Lung microvascular endothelial cell (primary cell): ENCODE data around the gene FCSK. TPM values are rescaled to one million over a fixed set of nuclear protein-coding genes. Genes with fewer than 3 reads are reported as not detected.

ENCODE experiments used
- DNase-seq, 2 donors: peaks; one replicate each; pipeline versions ENCODE4 v3.0.0 to v3.0.0-alpha.2; 2010; ENCODE audit warnings: low read depth in 2 of 2
- total RNA-seq: library from RNA; depleted of rRNA; stranded (reverse); fragments of >200 nt; gene quantifications from 2 replicates; pipeline ENCODE4 v1.2.1, GENCODE V29; 2014

Gene FCSK
- total RNA-seq, 1 donor from 2014 or later: 9.7 TPM

GRCh38 chr16:70476272-70477020, 22.1 kb downstream of the FCSK start:
- peak; percentile 61 to 83 for DNase-seq

- no peak for DNase-seq
Measured at GRCh38 chr16:70478169-70478568, 23.8 kb downstream of the FCSK start.

- peak; percentile 26 to 55 for DNase-seq
Measured at GRCh38 chr16:70478912-70479341, 24.5 kb downstream of the FCSK start.

- no peak for DNase-seq
Measured at GRCh38 chr16:70480127-70481105, 26.0 kb downstream of the FCSK start.

- no peak for DNase-seq
Measured at GRCh38 chr16:70481929-70482536, 27.6 kb downstream of the FCSK start.

- DNase-seq: no peak
Measured at GRCh38 chr16:70482624-70483023, 28.2 kb downstream of the FCSK start.

GRCh38 chr16:70483426-70483825, 29.0 kb downstream of the FCSK start:
- DNase-seq: no peak

GRCh38 chr16:70484867-70485266, 30.5 kb downstream of the FCSK start:
- DNase-seq: no peak

- DNase-seq: peak in 1 of 2 donors; percentile 56
Measured at GRCh38 chr16:70490261-70490660, 35.9 kb downstream of the FCSK start.

- DNase-seq: no peak
Measured at GRCh38 chr16:70493802-70494201, 39.4 kb downstream of the FCSK start.

GRCh38 chr16:70494202-70494770, 39.9 kb downstream of the FCSK start:
- no peak for DNase-seq

- no peak for DNase-seq
Measured at GRCh38 chr16:70494777-70495176, 40.4 kb downstream of the FCSK start.

GRCh38 chr16:70495425-70496182, 41.2 kb downstream of the FCSK start:
- DNase-seq: no peak

- DNase-seq: no peak
Measured at GRCh38 chr16:70496513-70496912, 42.1 kb downstream of the FCSK start.

- peak in 1 of 2 donors; percentile 59 for DNase-seq
Measured at GRCh38 chr16:70508752-70509151, 54.4 kb downstream of the FCSK start.

GRCh38 chr16:70510216-70510615, 55.8 kb downstream of the FCSK start:
- DNase-seq: no peak

GRCh38 chr16:70511833-70512232, 57.4 kb downstream of the FCSK start:
- no peak for DNase-seq

- DNase-seq: no peak
Measured at GRCh38 chr16:70512456-70512855, 58.1 kb downstream of the FCSK start.

- peak in 1 of 2 donors; percentile 52 for DNase-seq
Measured at GRCh38 chr16:70520612-70521297, 66.4 kb downstream of the FCSK start.
